CD4-positive, alpha-beta T cell treated with Interleukin-6 at 100 ng/mL for 8 hours (primary cell): ENCODE data around the gene RAD51AP1.

Experiments used
- DNase-seq: peaks from one replicate; pipeline ENCODE4 v3.0.0-alpha.2; 2020; ENCODE audit warnings: mixed read lengths, low spot score

Gene RAD51AP1

GRCh38 chr12:4545195-4545594 lies 6.5 kb downstream of the RAD51AP1 start:
- no peak for DNase-seq

- no peak for DNase-seq
Measured at GRCh38 chr12:4552191-4552590, 13.5 kb downstream of the RAD51AP1 start.

- DNase-seq = no peak
Measured at GRCh38 chr12:4553943-4554342, 15.3 kb downstream of the RAD51AP1 start.

- DNase-seq = no peak
Measured at GRCh38 chr12:4555804-4556203, 17.1 kb downstream of the RAD51AP1 start.

GRCh38 chr12:4556735-4557530 lies 18.2 kb downstream of the RAD51AP1 start:
- no peak for DNase-seq

DNA sequence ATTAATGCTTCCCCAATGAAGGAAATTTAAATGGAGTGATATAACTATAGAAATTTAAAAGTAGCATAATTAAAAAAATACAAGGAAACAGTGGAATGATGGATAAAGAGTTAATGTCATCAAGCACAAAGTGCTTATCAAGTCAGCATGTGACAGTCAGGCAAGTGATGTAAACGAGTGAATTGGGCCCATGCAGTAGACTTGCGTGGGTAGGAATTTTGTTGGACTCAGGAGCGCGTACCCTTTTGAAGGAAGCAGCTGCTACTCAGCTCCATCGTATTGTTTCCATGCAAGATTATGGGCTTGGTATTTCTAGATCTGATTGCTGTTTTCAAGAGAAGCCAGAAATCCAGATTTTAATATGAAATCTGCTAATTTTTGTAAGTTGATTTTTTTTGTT lies 18.9 kb downstream of the RAD51AP1 start:
- no peak for DNase-seq

DNA sequence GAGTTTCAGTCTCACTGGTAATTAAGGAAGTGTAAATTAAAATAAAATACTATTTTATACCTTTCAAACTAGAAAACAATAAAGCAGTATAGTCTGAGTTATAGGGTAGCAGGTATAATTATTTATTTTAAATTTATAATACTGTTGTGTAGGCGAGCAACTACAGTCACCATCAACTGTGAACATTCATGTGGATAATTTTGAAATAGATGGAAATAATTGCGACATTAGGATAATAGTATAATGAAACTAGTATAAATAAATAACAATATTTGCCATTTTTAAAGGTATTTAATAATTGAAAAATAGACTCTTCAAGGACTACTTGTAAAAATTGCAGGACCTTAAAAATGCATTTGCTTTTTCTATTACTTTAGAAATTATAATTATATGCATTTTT lies 19.5 kb downstream of the RAD51AP1 start:
- no peak for DNase-seq

DNA sequence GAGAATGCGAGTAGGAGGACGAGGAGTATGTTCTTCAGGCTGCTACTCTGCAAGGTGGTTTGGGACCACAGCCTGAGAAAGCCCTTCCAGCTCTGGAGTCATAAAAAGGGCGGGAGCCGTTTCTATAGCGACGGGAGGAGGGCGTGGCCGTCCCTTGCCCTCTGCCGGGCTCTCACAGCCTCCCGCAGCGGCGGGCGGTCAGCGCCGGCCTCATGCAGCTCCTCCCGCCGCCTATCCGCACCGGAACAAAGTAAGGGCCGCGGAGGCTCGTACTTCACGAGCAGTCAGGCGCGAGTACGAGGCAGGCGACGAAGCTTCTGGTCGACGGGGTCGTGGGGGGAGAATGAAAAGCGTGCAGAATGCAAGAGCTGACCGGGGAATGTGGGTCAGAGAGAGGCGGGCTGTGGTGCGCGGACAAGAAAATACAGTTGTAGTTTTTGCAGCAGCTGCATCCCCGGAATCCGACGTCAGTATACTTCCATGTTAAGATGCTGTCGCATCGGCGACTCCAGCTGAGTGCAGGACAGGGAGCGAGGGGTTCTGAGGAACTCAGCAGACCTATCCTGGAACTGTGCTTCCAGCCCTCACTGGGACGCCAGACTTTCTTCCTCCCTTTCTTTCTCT lies 23.5 kb downstream of the RAD51AP1 start, which contains the start of gene DYRK4:
DYRK4 (plus strand) TSS at position 175 of the 624 bp plus-strand sequence; CDS start at position 213, 38 bp downstream.
- no peak for DNase-seq

DNA sequence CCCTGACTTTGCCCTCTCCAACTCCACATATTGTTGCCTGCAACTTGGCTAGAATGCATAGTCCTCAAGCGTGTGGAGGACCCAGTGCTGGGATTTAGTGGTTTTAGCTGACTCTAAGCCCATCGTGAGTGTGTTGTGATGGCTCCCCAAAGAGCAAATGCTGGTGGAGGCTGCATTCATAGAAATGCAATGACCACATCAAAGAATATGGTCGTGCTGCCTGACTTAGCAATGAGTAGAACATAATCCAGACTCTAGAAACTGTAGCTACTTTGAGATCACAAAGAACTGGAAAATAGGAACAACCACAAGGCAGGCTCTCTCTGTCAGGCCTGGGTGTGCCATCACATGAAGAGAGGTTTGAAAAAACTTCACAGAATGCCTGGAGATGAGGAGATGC lies 24.6 kb downstream of the RAD51AP1 start:
- DNase-seq = no peak

GRCh38 chr12:4564818-4565217 lies 26.1 kb downstream of the RAD51AP1 start:
- DNase-seq = no peak

- DNase-seq = no peak
Measured at GRCh38 chr12:4566474-4566873, 27.8 kb downstream of the RAD51AP1 start.

GRCh38 chr12:4567073-4567881 lies 28.6 kb downstream of the RAD51AP1 start:
- no peak for DNase-seq

DNA sequence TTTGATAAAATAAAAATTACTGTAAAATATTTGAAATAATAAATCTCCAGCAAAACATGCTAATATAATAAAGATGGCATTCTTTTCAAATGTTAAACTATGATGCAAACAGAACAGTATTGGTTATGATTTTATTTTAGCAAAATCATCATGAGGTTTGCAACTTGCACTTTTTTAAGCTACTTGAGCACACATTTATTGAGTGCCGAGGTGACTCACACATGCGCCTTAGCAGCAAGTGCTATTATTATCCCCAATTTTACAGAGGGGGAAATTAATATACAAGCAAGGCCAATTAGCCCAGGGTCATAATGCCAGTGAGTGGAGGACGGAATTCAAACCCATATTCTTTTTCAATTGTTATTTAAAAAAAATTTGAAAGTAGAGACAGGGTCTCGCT lies 30.6 kb downstream of the RAD51AP1 start:
- DNase-seq = no peak

GRCh38 chr12:4572680-4573079 lies 34.0 kb downstream of the RAD51AP1 start:
- DNase-seq = no peak

- no peak for DNase-seq
Measured at GRCh38 chr12:4579305-4580102, 40.8 kb downstream of the RAD51AP1 start.

- no peak for DNase-seq
Measured at GRCh38 chr12:4580281-4580688, 41.6 kb downstream of the RAD51AP1 start.

DNA sequence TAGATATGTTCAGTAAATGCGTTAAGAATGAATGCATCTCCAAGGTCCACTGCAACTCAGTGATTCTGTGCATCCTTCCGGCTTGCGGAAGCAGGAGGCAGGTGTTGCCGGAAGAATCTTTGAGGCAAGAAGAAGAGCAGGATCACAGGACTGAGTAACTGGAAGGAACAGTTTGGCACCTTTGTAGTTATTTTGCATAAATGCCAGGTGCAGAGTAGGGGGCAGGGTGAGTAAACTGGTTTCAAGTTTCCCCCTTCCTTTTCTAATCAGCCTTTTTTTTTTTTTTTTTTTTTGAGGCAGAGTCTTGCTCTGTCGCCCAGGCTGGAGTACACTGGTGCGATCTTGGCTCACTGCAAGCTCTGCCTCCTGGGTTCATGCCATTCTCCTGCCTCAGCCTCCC lies 45.6 kb downstream of the RAD51AP1 start:
- DNase-seq = no peak

DNA sequence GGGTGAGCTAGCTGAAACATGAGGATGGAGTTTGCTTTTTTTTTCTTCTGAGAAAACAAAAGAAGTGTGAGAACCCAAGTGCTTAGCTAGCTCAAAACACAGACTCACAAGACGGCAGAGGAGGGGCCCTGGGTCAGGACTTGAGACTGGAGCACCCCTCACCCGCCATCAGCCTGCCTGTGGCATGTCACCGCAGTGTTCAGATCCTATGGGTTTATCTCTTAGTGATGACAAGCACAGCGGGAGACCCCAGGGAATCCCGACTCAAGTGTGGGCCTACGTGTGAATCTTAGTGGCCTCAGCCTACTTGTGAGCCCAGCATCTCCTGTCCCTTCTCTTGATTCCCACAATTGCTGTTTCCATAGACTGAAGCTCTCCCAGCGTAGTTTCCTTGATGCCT lies 46.2 kb downstream of the RAD51AP1 start:
- no peak for DNase-seq

- DNase-seq = no peak
Measured at GRCh38 chr12:4586500-4586899, 47.8 kb downstream of the RAD51AP1 start.

- DNase-seq = no peak
Measured at GRCh38 chr12:4587108-4587507, 48.4 kb downstream of the RAD51AP1 start.

- no peak for DNase-seq
Measured at GRCh38 chr12:4588916-4589315, 50.2 kb downstream of the RAD51AP1 start.

DNA sequence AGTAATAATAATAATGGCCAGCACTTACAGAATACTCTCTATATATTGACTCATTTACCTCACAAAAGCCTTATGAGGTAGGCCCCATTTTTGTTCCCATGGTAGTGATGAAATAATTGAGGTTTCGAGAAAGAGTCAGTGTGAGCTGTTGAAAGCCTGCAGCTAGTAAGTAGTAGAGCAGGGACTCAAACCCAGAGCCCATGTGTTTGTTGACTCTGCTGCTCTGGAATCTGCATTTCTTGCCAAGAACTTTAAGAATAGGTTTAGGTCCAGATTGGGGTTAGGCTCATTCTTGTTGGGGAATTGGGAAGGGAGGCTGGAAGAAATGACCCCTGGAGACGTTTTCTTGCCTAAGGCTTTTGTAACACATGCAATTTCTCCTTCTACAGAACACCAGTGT lies 51.3 kb downstream of the RAD51AP1 start:
- no peak for DNase-seq
